ENCODE data around the gene PTGES3.

DNA sequence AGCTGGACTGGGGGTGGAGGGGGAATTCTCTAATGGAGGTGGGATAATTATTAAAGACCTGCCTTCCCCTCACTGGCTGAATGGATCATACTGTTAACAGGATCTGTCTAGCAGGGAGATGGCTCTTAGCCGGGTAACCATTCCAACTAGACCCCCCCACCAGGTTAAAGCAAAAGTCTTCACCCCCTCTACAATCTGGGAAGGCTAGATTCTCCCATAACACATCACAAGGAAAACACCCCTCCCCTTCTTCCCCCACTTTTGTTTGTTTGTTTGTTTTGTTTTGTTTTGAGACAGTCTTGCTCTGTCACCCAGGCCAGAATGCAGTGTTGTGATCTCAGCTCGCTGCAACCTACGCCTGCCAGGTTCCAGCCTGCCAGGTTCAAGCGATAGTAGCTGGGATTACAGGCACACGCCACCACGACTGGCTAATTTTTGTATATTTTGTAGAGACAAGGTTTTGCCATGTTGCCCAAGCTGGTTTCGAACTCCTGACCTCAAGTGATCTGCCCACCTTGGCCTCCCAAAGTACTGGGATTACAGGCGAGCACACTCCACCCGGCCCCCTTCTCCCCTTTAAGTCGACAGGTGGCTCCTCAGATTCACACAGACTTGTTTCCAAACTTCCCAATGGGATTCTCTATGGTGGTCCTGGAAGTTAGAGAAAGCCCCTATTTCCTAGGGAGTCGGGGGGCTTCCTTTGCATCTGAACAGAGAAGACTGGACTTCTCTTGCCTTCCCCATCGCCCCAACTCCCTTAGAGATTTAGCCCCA lies 54.4 kb downstream of the PTGES3 start:
- no peak for TF ChIP-seq POLR2A (IDR thresholded peaks at IDR 0.05)
- TF ChIP-seq, protein P1, sequence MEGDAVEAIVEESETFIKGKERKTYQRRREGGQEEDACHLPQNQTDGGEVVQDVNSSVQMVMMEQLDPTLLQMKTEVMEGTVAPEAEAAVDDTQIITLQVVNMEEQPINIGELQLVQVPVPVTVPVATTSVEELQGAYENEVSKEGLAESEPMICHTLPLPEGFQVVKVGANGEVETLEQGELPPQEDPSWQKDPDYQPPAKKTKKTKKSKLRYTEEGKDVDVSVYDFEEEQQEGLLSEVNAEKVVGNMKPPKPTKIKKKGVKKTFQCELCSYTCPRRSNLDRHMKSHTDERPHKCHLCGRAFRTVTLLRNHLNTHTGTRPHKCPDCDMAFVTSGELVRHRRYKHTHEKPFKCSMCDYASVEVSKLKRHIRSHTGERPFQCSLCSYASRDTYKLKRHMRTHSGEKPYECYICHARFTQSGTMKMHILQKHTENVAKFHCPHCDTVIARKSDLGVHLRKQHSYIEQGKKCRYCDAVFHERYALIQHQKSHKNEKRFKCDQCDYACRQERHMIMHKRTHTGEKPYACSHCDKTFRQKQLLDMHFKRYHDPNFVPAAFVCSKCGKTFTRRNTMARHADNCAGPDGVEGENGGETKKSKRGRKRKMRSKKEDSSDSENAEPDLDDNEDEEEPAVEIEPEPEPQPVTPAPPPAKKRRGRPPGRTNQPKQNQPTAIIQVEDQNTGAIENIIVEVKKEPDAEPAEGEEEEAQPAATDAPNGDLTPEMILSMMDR (IDR thresholded peaks at IDR 0.05): no peak
